IgD-negative memory B cell (primary cell): ENCODE measurements around the gene SSC5D. TPM values are rescaled to one million over a fixed set of nuclear protein-coding genes. Genes with fewer than 3 reads are reported as not detected.
A peak's percentile ranks its signal among the peaks of the same experiment; 100 is the strongest.
"Not testable (repeated sequence)": the region's sequence is repeated elsewhere in the genome, so short reads cannot be mapped to it uniquely, and the experiment has no call there.

Source experiments
- H3K27ac Mint-ChIP-seq, 3 donors: one replicate each; pipeline ENCODE4 v1.8.0; 2020 to 2022; ENCODE audit warnings: mild to moderate bottlenecking in 3 of 3, mixed read lengths in 3 of 3, moderate library complexity in 1 of 3
- H3K27me3 Mint-ChIP-seq: one replicate; pipeline ENCODE4 v1.8.0; 2021; ENCODE audit warnings: mixed read lengths
- H3K36me3 Mint-ChIP-seq: one replicate; pipeline ENCODE4 v1.8.0; 2020; ENCODE audit warnings: mild to moderate bottlenecking, mixed read lengths
- H3K4me1 Mint-ChIP-seq, 3 donors: one replicate each; pipeline ENCODE4 v1.8.0; 2020 to 2022; ENCODE audit warnings: mixed read lengths in 3 of 3, mild to moderate bottlenecking in 1 of 3
- H3K4me3 Mint-ChIP-seq, 4 donors: one replicate each; pipeline ENCODE4 v1.8.0; 2020 to 2022; ENCODE audit warnings: mild to moderate bottlenecking in 4 of 4, mixed read lengths in 4 of 4, moderate library complexity in 3 of 4
- H3K9me3 Mint-ChIP-seq, 3 donors: one replicate each; pipeline ENCODE4 v1.8.0; 2020 to 2021; ENCODE audit warnings: mixed read lengths in 3 of 3, mild to moderate bottlenecking in 1 of 3
- polyA plus RNA-seq: library from polyadenylated mRNA; unstranded; fragments of 300-500 nt; fragmentation: Illumina TruSeq; gene quantifications from one replicate; pipeline ENCODE4 v1.2.3, GENCODE V29; 2021

SSC5D gene
- polyA plus RNA-seq, 1 donor from 2014 or later: not detected

DNA sequence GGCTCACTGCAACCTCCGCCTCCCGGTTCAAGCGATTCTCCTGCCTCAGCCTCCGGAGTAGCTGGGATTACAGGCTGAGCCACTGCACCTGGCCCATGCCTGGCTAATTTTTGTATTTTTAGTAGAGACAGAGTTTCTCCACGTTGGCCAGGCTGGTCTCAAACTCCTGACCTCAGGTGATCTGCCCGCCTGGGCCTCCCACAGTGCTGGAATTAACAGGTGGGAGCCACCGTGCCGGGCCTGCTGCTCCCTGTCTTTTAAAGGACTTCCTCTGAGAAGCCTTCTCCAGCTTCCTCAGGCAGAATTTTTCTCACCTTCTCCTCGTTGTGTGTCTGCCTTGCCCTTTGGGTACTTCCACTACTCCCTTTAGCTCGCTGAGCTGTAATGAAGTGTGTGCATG is 8.6 kb downstream of the SSC5D start:
- not testable (repeated sequence) for H3K27ac Mint-ChIP-seq, H3K36me3 Mint-ChIP-seq, H3K4me1 Mint-ChIP-seq, H3K9me3 Mint-ChIP-seq
- peak overlapping the region in 1 of 4 donors; percentile 68 for H3K4me3 Mint-ChIP-seq
- H3K27me3 Mint-ChIP-seq: peaks cover 12% of the 10 kb centered on the region

DNA sequence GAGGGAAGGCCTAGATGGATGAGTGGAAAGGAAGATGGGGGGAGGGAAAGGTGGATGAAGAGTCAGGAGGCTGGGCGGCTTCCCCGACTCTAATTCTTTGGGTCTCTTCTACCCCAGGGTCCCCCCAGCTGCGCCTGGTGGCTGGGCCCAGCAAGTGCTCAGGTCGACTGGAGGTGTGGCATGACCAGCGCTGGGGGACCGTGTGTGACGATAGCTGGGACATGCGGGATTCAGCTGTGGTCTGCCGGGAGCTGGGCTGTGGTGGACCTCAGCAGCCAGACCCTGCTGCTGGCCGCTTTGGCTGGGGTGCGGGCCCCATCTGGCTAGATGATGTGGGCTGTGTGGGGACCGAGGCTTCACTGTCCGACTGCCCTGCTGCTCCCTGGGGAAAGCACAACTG is 9.5 kb downstream of the SSC5D start:
- Mint-ChIP-seq H3K27ac (no peak overlapping the region), H3K4me1 (peaks cover 0 to 3% (median 1%) of the 10 kb centered on the region in 3 donors), H3K9me3 (no peaks in the 10 kb centered on the region), H3K27me3 (peaks cover 8% of the 10 kb centered on the region), H3K4me3 (no peak overlapping the region), H3K36me3 (peaks cover 1% of the 10 kb centered on the region)

DNA sequence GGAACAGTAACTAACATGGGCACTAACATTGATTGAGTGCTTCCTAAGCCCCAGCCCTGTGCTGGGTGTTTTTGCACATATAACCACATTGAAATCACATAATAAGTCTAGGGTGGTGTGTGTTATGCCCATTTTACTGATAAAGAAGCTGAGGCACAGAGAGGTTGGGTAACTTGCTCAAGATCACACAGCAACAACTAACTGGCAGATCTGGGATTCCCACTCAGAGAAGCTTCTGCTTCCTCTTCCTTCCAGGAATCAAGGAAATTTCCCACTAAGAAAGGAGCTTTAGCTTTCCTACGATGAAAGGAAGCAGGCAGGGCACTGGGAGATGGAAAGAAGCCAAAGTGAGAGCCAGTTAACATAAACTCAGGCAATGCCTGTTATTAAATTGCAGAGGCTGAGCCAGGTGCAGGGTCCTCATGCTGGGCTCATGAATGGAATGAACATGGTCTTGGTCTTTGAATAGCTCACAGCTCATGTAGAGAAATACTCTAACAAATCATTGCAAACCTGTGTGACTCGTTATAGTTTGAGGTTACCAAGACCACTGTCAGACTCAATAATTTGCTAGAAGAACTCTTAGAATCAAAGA is 10.1 kb downstream of the SSC5D start:
- H3K4me3 Mint-ChIP-seq: peak overlapping the region in 1 of 4 donors; percentile 29
- no peak overlapping the region for H3K27ac Mint-ChIP-seq
- H3K9me3 Mint-ChIP-seq: no peaks in the 10 kb centered on the region
- H3K27me3 Mint-ChIP-seq: peaks cover 3% of the 10 kb centered on the region
- peaks cover 3% of the 10 kb centered on the region for H3K36me3 Mint-ChIP-seq
- H3K4me1 Mint-ChIP-seq: peaks cover 4 to 5% (median 5%) of the 10 kb centered on the region in 3 donors

DNA sequence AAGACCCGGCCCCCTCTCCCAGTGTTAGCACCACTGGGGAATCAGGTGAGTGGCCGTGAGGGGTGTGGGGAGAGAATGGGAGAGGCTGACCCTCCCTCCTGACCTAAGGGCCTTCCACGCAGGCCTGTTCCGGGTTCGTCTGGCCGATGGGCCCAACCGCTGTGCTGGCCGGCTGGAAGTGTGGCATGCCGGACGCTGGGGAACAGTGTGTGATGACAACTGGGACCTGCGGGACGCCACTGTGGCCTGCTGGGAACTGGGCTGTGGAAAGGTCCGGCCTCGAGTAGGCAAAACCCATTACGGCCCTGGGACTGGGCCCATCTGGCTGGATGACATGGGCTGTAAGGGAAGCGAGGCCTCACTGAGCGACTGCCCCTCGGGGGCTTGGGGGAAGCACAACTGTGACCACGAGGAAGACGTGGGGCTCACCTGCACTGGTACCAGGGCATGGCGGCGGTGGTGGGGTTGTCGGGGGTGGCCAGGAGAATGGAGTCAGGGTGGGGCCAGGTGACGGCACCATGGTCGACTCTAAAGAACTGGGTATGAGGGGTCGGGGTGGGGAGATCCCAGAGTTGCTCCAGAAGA is 12.2 kb downstream of the SSC5D start:
- no peaks in the 10 kb centered on the region for H3K27me3 Mint-ChIP-seq
- H3K36me3 Mint-ChIP-seq: peaks cover 3% of the 10 kb centered on the region
- peaks cover 6 to 14% (median 7%) of the 10 kb centered on the region in 3 donors for H3K4me1 Mint-ChIP-seq
- H3K9me3 Mint-ChIP-seq: no peaks in the 10 kb centered on the region
- no peak overlapping the region for H3K27ac Mint-ChIP-seq
- H3K4me3 Mint-ChIP-seq: no peak overlapping the region

DNA sequence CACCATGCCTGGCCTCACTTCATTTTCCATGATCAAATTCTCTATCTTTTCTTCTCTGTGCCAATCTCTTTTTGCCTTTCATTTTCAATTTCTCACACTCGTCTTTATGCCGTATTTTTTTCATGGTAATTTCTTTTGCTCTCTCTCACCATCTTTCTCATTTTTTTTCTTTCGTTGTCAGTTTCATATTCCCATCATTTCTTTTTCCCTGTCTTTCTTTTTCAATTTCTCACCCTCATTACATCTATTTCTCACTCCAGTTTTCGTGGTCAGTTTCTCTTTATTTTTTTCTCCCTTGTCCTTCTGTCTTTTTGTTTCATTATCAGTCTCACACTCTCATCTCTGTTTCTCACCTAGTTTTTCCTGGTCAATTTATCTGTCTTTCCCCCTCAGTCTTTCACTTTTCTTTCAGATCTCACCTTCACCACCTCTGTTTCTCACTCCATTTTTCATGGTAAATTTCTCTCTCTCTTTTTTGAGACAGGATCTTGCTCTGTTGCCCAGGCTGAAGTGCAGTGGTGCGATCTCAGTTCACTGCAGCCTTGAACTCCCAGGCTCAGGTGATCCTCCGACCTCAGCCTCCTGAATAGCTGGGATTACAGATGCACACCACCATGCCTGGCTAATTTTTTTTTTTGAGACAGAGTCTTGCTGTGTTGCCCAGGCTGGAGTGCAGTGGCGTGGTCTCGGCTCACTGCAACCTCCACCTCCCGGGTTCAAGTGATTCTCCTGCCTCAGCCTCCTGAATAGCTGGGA is 14.1 kb downstream of the SSC5D start:
- Mint-ChIP-seq H3K4me1 (peaks cover 6 to 14% (median 7%) of the 10 kb centered on the region in 3 donors), H3K9me3 (no peaks in the 10 kb centered on the region), H3K36me3 (peaks cover 3% of the 10 kb centered on the region), H3K4me3 (peak overlapping the region in 2 of 4 donors; percentile 39 to 46), H3K27ac (peak overlapping the region; percentile 4 to 76 (median 21)), H3K27me3 (no peaks in the 10 kb centered on the region)

DNA sequence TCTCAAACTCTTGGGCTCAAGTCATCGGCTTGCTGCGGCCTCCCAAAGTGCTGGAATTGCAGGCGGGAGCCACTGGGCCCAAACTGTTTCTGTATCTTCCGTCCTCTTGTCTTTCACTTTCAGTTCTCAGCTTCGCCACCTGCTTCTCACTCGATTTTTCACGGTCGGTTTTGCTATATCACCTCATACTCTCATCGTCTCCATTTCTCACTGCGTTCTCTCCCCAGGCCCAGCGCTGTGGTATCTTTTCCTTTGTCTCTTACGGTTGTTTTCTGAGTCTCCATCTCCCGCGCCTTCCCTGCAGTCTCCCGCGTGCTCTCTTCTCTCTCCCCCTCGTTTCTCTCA is 14.9 kb downstream of the SSC5D start:
- peaks cover 4% of the 10 kb centered on the region for H3K36me3 Mint-ChIP-seq
- H3K9me3 Mint-ChIP-seq: no peaks in the 10 kb centered on the region
- H3K4me1 Mint-ChIP-seq: peaks cover 5 to 14% (median 7%) of the 10 kb centered on the region in 3 donors
- no peaks in the 10 kb centered on the region for H3K27me3 Mint-ChIP-seq
- H3K27ac Mint-ChIP-seq: peak overlapping the region; percentile 91 to 98 (median 93)
- peak overlapping the region; percentile 83 to 96 (median 96) for H3K4me3 Mint-ChIP-seq

DNA sequence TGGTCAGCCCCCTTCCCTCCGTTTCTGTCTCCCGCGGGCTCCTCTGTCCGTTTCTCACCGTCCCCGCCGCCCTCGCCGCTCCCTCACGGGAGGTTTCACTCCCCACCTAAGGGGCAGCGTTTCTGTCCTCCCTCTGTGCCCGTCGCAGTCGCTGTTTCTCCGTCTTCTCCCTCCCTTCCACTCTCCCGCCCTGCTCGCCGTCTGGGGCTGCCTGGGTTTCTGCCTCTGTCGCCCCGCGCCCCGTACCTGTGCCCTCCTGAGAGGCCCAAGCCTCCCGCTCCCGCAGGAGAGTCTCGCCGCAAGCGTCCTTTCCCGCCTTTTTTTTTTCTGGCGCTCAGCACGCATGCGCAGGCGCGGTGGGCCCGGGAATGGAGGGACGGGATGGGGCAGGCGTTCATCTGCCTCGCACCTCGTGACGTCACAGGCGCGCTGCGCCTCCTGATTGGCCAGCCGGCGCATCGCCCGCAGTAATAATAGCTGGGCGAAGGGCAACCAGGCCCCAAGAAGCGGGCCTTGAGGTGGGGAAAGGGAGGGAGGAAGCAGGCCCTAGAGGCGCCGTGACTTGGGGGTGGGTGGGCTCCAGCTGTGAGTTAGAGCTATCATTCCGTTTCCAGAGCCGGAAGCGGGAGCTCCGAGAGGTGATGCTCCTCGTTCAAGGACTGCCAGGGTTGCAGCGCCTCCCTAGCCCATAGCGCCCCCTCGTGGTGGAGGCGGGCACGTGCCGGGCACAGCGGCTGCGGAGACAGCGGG is 15.4 kb downstream of the SSC5D start:
- H3K27me3 Mint-ChIP-seq: no peaks in the 10 kb centered on the region
- H3K9me3 Mint-ChIP-seq: no peaks in the 10 kb centered on the region
- H3K36me3 Mint-ChIP-seq: peaks cover 4% of the 10 kb centered on the region
- peaks cover 5 to 14% (median 7%) of the 10 kb centered on the region in 3 donors for H3K4me1 Mint-ChIP-seq
- peak overlapping the region; percentile 91 to 98 (median 93) for H3K27ac Mint-ChIP-seq
- H3K4me3 Mint-ChIP-seq: peak overlapping the region; percentile 83 to 96 (median 96)

DNA sequence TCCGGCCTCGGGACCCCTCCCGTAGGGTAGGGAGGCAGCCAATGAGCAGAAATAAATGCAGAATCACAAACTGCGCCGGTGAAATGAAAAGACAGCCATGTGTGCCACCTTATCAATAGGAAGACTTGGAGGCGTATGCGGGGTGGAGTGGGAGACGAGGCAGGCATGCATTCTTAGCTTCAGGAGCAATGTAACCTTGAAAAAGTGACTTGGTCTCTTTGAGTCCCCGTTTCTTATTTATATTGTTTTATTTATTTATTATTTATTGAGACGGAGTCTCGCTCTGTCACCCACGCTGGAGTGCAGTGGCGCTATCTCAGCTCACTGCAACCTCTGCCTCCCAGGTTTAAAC is 16.0 kb downstream of the SSC5D start:
- Mint-ChIP-seq H3K27me3 (no peaks in the 10 kb centered on the region), H3K4me3 (peak overlapping the region; percentile 83 to 96 (median 96)), H3K4me1 (peaks cover 5 to 14% (median 7%) of the 10 kb centered on the region in 3 donors), H3K27ac (peak overlapping the region; percentile 91 to 98 (median 93)), H3K36me3 (peaks cover 4% of the 10 kb centered on the region), H3K9me3 (no peaks in the 10 kb centered on the region)

DNA sequence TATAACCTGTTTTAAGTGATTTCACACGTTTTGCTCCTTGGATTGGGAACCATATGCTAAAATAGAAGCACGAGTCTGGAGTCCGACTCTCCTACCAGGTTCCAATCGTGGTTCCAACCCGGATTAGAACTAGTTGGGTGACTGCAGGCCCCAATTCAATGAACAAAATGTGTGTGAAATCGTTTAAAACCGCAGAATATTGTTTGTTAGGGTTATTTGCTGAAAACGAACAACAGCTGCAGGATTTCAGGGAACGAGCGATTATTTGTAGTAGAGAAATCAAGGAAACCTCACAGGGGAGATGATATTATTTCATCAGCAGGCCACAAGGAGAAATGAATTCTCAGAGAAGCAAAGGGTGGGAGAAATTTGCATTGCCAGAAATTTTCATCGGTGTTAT is 16.7 kb downstream of the SSC5D start:
- Mint-ChIP-seq H3K9me3 (no peaks in the 10 kb centered on the region), H3K27ac (peak overlapping the region in 1 of 3 donors; percentile 58), H3K36me3 (peaks cover 4% of the 10 kb centered on the region), H3K4me1 (peaks cover 5 to 14% (median 7%) of the 10 kb centered on the region in 3 donors), H3K4me3 (peak overlapping the region in 2 of 4 donors; percentile 9 to 26), H3K27me3 (no peaks in the 10 kb centered on the region)

DNA sequence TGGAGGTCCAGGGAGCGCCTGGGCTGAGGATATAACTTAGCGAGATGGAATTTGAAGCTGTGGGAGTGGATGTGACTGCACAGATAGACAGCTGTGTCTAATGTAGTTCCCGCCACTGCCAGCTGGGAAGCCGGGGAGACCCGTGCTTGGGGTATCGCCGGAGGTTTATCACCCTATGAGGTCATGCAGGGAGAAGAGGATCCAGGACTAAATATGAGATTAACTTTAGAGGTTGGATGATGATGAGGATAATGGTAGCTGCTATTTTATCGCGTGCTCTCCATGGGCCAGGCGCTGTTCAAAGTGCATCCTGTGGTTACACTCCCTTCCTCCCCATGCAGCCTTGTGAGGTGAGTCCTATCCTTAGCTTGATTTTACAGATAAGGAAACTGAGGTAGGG is 19.9 kb downstream of the SSC5D start:
- Mint-ChIP-seq H3K27me3 (peaks cover 3% of the 10 kb centered on the region), H3K27ac (no peak overlapping the region), H3K4me3 (peak overlapping the region in 1 of 4 donors; percentile 7), H3K36me3 (peaks cover 2% of the 10 kb centered on the region), H3K9me3 (no peaks in the 10 kb centered on the region), H3K4me1 (peaks cover 3 to 12% (median 4%) of the 10 kb centered on the region in 3 donors)

DNA sequence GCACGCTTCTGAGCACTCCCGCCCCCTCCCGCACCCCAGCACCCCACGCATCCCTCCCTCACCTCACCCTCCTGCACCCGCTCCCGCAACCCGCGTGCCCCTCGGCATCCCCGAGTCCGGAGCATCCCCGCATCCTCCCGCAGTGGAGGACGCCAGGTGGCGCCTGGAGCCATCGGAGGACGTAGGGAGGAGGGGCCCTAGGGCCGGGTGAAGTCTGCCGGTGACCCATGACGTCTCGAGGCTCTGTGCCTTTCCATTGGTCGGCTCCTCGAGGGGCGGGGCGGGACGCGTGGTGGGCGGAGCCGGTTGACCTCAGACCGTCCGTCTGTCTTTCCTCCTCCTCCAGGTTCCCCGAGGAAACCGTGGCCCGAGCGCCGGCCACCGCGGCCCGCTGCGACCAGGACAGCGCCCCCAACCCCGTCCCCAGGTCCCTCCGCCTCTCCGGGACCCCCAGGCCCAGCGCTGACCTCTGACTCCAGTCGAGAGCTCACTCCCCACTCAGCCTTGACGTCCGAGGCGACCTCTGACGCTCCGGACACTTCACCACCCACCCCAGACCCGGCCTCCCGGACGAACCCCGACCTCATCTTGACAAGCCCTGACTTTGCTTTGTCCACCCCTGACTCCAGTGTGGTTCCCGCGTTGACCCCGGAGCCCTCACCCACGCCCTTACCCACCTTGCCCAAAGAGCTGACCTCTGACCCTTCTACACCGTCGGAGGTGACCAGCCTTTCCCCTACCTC is 28.8 kb downstream of the SSC5D start:
- H3K27ac Mint-ChIP-seq: peak overlapping the region in 2 of 3 donors; percentile 31 to 84
- H3K9me3 Mint-ChIP-seq: no peaks in the 10 kb centered on the region
- H3K4me1 Mint-ChIP-seq: peaks cover 0 to 3% (median 0%) of the 10 kb centered on the region in 3 donors
- H3K4me3 Mint-ChIP-seq: peak overlapping the region; percentile 59 to 85 (median 77)
- H3K36me3 Mint-ChIP-seq: no peaks in the 10 kb centered on the region
- no peaks in the 10 kb centered on the region for H3K27me3 Mint-ChIP-seq

DNA sequence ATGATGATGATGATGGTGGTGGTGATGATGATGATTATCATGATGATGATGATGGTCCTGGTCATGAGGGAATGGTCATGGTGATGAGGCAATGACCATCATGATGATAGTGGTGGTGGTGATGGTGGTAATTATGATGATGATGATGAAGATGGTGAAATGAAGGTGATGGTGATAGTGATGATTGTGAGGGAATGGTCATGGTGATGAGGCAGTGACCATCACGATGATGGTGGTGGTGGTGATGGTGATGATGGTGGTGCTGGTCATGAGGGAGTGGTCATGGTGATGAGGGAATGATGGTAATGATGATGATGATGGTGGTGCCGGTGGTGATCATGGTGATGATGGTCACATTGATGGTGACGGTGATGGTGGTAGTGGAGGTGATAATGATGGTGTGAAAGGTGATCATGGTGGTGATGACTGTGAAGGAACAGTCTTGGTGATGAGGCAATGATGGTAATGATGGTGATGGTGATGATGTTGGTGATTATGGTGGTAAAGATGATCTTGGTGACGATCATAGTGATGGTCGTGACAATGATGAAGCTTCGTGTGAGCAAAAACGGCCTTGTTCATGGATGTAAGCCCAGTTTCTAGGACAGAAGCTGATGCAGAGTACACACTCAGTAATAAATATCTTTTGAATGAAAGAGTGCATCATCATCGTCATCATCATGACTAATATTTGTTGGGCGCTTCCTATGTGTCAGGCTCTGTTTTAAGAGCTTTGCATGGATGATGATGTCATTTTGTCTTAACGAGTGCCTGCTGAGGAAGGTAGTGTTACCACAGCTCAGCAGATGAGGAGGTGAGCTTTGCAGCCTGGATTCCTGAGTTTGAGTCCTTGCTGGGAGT is 31.4 kb downstream of the SSC5D start:
- peaks cover 0 to 3% (median 0%) of the 10 kb centered on the region in 3 donors for H3K4me1 Mint-ChIP-seq
- no peaks in the 10 kb centered on the region for H3K27me3 Mint-ChIP-seq
- no peak overlapping the region for H3K27ac Mint-ChIP-seq
- no peaks in the 10 kb centered on the region for H3K9me3 Mint-ChIP-seq
- H3K36me3 Mint-ChIP-seq: no peaks in the 10 kb centered on the region
- no peak overlapping the region for H3K4me3 Mint-ChIP-seq

DNA sequence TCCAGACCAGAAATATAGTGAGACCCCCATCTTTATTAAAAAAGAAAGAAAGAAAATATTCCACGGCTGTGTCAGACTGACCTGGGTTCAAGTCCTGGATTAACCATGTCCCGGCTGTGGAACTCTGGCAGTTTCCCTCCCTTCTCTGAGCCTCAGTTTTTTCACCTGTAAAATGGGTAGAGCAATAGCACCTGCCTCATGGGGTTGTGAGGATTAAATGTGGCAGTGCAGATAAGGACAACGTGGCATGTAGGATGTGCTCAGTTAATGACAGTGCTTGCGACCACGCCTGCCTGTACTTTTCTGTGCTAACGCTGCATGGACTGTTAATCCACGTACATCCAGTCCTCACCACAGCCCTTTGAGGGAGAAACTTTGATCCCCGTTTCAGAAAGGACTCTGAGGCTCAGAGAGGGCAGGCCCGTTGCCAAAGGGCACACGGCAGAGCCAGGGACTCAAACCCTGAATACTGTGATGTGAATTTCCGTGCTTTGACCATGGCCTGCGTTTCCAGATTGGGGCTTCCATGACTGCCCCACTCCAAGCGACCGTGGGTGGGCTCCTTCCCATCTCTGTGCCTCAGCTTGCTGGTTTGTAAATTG is 32.6 kb downstream of the SSC5D start:
- Mint-ChIP-seq H3K36me3 (no peaks in the 10 kb centered on the region), H3K4me3 (no peak overlapping the region), H3K4me1 (peaks cover 0 to 3% (median 0%) of the 10 kb centered on the region in 3 donors), H3K9me3 (no peaks in the 10 kb centered on the region), H3K27ac (no peak overlapping the region), H3K27me3 (no peaks in the 10 kb centered on the region)
